Immature natural killer cell (primary cell): ENCODE data around the gene PAIP2B. TPM values are rescaled to one million over a fixed set of nuclear protein-coding genes. Genes with fewer than 3 reads are reported as not detected.
"Not testable (repeated sequence)": the region's sequence is repeated elsewhere in the genome, so short reads cannot be mapped to it uniquely, and the experiment has no call there.

Experiments used
- DNase-seq, 3 donors: peaks; one replicate each; pipeline ENCODE4 v3.0.0; 2022; ENCODE audit warnings: mixed read lengths in 1 of 3
- H3K27ac Mint-ChIP-seq, 6 donors: one replicate each; pipeline ENCODE4 v1.8.0; 2020; ENCODE audit warnings: mixed read lengths in 6 of 6, mild to moderate bottlenecking in 5 of 6, inconsistent platforms in 4 of 6, moderate library complexity in 3 of 6
- H3K27me3 Mint-ChIP-seq, 3 donors: one replicate each; pipeline ENCODE4 v1.8.0; 2020 to 2021; ENCODE audit warnings: low read depth in 3 of 3, mild to moderate bottlenecking in 3 of 3, mixed read lengths in 3 of 3, moderate library complexity in 3 of 3, inconsistent platforms in 1 of 3
- H3K36me3 Mint-ChIP-seq, 3 donors: one replicate each; pipeline ENCODE4 v1.8.0; 2020; ENCODE audit warnings: mixed read lengths in 3 of 3, inconsistent platforms in 2 of 3, mild to moderate bottlenecking in 2 of 3
- H3K4me1 Mint-ChIP-seq, 2 donors: one replicate each; pipeline ENCODE4 v1.8.0; 2020; ENCODE audit warnings: inconsistent platforms in 2 of 2, mild to moderate bottlenecking in 2 of 2, mixed read lengths in 2 of 2, moderate library complexity in 1 of 2
- H3K4me3 Mint-ChIP-seq, 5 donors: one replicate each; pipeline ENCODE4 v1.8.0; 2020; ENCODE audit warnings: mild to moderate bottlenecking in 5 of 5, mixed read lengths in 5 of 5, inconsistent platforms in 3 of 5, moderate library complexity in 3 of 5
- H3K9me3 Mint-ChIP-seq, 6 donors: one replicate each; pipeline ENCODE4 v1.8.0; 2020; ENCODE audit warnings: mild to moderate bottlenecking in 6 of 6, mixed read lengths in 6 of 6, inconsistent platforms in 4 of 6, moderate library complexity in 3 of 6
- polyA plus RNA-seq, 3 donors: library from polyadenylated mRNA; unstranded; fragments of 300-500 nt; fragmentation: Illumina TruSeq; gene quantifications; one replicate each; pipeline ENCODE4 v1.2.3, GENCODE V29; 2021

The PAIP2B gene
- polyA plus RNA-seq, 3 donors from 2014 or later: 1.3 to 2.5 (median 1.6) TPM

DNA sequence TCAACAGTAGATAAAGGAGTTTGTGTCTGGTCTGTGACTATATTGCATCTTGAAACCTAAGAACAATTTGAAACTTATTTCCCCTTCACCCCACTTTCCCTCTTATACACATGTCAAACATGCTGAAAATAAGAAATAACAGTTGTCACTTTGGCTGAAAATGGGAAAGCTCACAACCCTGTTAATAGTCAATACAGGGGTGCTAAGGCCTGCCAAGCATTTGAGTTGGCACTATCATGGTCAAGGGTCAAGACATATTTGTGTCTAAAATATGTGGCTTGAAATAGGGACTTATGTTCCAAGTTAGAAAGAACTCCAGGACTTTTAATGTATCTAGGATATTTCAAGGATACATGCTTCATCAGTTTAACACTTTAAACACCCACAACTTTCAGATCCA is 20.6 kb downstream of the PAIP2B start:
- Mint-ChIP-seq H3K27me3 (peaks cover 2 to 6% (median 5%) of the 10 kb centered on the region in 3 donors), H3K27ac (no peak overlapping the region), H3K4me1 (no peaks in the 10 kb centered on the region), H3K36me3 (peaks cover 6 to 18% (median 9%) of the 10 kb centered on the region in 3 donors), H3K9me3 (no peaks in the 10 kb centered on the region), H3K4me3 (no peak overlapping the region)
- DNase-seq: no peak

DNA sequence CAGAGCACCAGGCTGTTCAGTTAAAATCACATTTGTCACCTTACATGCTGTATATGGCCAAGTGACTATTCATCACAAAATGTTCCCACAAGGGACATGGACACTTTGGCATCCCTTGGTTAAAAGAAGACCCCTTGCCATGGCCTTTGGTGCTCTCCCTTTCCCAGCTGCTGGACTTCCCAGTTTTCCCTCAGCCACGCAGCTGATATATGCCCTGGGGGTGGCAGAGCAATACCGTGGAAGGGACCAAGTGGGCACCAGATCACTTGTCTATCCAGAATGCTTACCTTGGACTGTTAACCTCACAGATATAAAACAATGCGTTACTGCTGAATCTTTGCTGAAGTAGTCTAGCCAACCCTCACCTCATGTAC is 35.3 kb downstream of the PAIP2B start:
- H3K9me3 Mint-ChIP-seq: peaks cover 0 to 2% (median 0%) of the 10 kb centered on the region in 6 donors
- H3K4me3 Mint-ChIP-seq: no peak overlapping the region
- DNase-seq: no peak
- H3K27me3 Mint-ChIP-seq: peaks cover under 1 to 2% (median 2%) of the 10 kb centered on the region in 3 donors
- peaks cover 3 to 21% (median 19%) of the 10 kb centered on the region in 3 donors for H3K36me3 Mint-ChIP-seq
- no peaks in the 10 kb centered on the region for H3K4me1 Mint-ChIP-seq
- no peak overlapping the region for H3K27ac Mint-ChIP-seq

DNA sequence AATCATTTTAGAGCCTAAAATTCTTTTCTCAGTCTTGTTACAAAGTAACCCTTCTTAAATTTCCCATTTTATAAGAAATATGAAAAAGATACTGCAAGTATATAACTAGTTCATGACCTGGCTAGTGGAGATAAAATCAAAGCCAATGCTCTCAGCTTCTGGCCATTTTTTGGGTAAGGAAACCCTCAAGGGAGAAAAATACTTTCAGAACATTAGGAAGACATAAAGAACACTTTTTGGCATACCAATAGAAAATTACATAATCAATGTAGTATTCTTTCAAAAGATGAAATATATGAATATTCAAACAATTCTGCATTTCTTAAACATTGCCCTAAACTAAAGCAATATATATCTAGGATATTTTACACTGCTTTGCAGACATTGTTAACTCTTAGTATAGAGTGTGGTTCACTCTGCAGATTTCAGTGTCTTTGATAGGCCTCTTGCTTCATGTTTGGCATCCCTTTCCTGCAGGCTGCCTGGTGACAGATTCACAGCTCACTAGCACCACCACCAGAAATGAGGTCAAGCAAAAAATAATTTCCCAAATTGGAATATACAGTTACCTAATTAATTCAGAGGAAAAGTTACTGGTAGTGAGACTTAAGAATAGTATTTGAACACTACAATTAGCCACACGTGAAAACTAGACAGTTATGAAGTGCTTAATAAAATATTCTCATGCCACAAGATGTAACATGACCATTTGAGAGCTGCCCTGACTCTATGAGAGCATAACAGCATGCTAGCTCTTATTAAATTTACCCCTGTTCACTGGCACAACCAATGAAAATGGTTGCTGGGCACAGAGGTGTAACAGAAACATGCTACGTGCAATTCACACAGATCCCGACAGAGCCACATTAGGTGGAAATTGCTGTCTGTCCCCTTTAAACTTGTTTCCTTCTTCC is 36.0 kb downstream of the PAIP2B start:
- Mint-ChIP-seq H3K9me3 (peaks cover 0 to under 1% (median 0%) of the 10 kb centered on the region in 6 donors), H3K4me1 (no peaks in the 10 kb centered on the region), H3K36me3 (peaks cover 3 to 16% (median 15%) of the 10 kb centered on the region in 3 donors), H3K27ac (no peak overlapping the region), H3K27me3 (peaks cover 0 to 2% (median 0%) of the 10 kb centered on the region in 3 donors), H3K4me3 (no peak overlapping the region)
- DNase-seq: no peak

DNA sequence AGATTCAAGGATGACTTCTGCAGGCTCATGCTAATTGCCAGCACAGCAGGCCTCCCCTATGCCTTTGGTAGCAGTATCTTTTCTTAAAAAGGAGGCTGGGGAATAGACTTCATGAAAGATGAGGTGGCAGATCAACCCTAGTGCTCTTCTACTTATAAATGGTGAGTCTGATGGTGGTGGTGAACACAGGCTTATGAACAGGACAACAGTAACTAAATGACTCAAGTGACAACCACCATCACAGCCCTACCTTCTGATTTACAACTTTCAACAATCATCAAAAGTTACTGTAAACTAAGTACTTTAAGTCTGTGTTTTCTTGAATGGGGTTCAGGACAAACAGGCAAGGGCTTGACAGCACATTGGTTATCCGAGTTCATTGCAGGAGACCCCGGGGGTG is 39.3 kb downstream of the PAIP2B start:
- Mint-ChIP-seq H3K27me3 (peaks cover 0 to 2% (median 0%) of the 10 kb centered on the region in 3 donors), H3K4me1 (no peaks in the 10 kb centered on the region), H3K9me3 (no peaks in the 10 kb centered on the region), H3K27ac (peak overlapping the region in 1 of 6 donors; percentile 41), H3K4me3 (no peak overlapping the region), H3K36me3 (peaks cover 3 to 14% (median 9%) of the 10 kb centered on the region in 3 donors)
- DNase-seq: no peak

DNA sequence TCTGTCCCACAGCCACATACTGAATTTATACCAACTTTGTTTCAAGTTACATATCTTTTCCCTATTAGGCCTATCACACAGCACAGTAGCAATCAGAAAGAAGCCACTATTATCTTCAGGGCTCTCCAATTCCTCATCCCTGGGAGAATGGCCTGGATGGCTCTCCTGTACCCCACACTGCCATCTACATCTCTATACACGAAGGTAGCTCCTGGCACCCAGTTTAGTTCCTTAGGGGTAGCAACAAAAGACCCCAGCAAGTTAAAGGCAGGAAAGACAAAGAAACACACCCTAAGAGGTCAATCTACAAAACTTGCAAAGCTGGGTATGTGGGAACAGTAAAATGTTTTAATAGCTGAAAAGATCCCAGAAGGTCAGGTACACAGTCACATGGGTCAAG is 39.9 kb downstream of the PAIP2B start:
- no peak overlapping the region for H3K4me3 Mint-ChIP-seq
- H3K9me3 Mint-ChIP-seq: no peaks in the 10 kb centered on the region
- no peak for DNase-seq
- H3K36me3 Mint-ChIP-seq: peaks cover 3 to 14% (median 9%) of the 10 kb centered on the region in 3 donors
- no peak overlapping the region for H3K27ac Mint-ChIP-seq
- no peaks in the 10 kb centered on the region for H3K4me1 Mint-ChIP-seq
- H3K27me3 Mint-ChIP-seq: peaks cover 0 to 2% (median 0%) of the 10 kb centered on the region in 3 donors

DNA sequence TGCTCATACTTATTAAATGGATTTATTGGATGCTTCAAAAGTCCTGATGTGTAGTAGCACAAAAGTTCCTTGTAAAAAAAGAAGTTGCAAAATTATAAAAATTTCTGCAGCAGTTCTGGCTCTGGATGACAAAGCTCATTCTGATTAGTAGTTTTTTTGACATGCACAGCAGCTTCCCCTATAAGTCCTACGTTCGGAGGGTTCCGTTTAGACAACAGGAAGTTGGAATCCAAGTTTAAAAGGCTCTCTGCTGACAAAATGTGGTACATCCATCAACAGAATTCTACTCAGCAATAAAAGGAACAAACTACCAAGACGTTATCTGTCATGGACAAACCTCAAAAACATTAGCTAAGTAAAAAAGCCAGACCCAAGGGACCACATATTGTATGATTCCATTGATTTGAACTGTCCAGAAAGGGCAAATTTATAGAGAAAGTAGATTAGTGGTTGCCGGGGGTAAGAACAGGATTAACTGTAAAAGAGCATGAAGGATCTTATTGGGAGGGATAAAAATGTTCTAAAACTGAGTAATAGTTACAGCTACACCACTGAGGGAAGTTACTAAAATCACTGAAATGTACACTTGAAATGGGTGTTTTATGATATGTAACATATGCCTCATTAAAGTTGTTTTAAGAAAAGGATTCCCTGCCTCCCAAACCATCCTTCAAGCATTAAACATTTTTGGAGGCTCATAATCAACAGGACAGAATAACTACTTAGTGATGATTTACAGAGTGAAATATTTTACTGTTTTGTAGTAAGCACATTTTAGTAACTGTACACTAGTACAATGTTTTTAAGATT is 43.4 kb downstream of the PAIP2B start:
- not testable (repeated sequence) for H3K4me3 Mint-ChIP-seq, H3K4me1 Mint-ChIP-seq, H3K27ac Mint-ChIP-seq, H3K9me3 Mint-ChIP-seq, DNase-seq, H3K27me3 Mint-ChIP-seq
- H3K36me3 Mint-ChIP-seq: peaks cover under 1 to 10% (median 7%) of the 10 kb centered on the region in 3 donors

DNA sequence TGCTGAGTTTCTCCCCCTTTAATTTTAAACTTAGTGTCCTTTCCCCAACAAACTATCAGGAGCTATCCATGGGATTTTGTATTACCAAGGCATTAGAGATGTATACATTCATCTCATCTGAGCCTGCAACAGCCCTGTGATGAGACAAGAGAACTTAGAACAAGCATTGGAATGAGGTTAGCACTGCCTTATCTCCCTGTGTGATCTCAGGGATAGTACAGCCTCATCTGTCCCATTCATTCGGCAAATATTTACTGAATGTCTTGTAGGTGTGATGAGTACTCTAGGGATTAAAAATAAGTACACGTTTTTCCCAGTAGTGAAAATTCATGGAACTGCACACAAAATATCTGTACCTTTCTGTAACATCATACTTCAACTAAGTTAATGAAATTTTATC is 45.6 kb downstream of the PAIP2B start:
- Mint-ChIP-seq H3K4me3 (no peak overlapping the region), H3K27me3 (peaks cover 0 to 3% (median 0%) of the 10 kb centered on the region in 3 donors), H3K27ac (no peak overlapping the region), H3K4me1 (no peaks in the 10 kb centered on the region), H3K36me3 (no peaks in the 10 kb centered on the region), H3K9me3 (no peaks in the 10 kb centered on the region)
- no peak for DNase-seq

DNA sequence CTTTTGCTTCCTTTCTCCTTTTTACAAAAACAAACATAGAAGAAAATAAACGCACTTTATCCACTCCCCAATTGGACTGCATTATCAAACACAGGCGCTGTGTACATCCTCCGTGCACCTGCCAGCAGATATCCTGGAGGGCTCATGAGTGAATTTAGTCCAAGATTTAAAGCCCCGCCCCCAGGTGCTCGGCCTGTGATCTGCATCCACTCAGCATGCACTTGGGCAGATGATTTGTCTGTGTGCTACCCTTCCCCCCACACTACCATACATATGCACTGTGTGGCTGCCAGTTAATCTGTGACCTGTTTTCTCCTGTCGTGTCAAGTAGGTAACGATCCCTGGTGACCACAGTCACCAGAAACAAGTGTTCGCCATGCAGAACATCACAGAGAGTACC is 48.1 kb downstream of the PAIP2B start:
- H3K27me3 Mint-ChIP-seq, H3K9me3 Mint-ChIP-seq, H3K36me3 Mint-ChIP-seq, H3K27ac Mint-ChIP-seq, DNase-seq, H3K4me3 Mint-ChIP-seq, H3K4me1 Mint-ChIP-seq: not testable (repeated sequence)

- no peaks in the 10 kb centered on the region for H3K36me3 Mint-ChIP-seq
- no peak for DNase-seq
- no peaks in the 10 kb centered on the region for H3K9me3 Mint-ChIP-seq
- peaks cover 4 to 11% (median 5%) of the 10 kb centered on the region in 3 donors for H3K27me3 Mint-ChIP-seq
- H3K4me1 Mint-ChIP-seq: no peaks in the 10 kb centered on the region
- no peak overlapping the region for H3K4me3 Mint-ChIP-seq
- no peak overlapping the region for H3K27ac Mint-ChIP-seq
Measured at GRCh38 chr2:71174207-71174606, 52.7 kb downstream of the PAIP2B start.

GRCh38 chr2:71173096-71173495 is 53.8 kb downstream of the PAIP2B start:
- Mint-ChIP-seq H3K27me3 (peaks cover 4 to 11% (median 5%) of the 10 kb centered on the region in 3 donors), H3K4me3 (no peak overlapping the region), H3K4me1 (no peaks in the 10 kb centered on the region), H3K36me3 (no peaks in the 10 kb centered on the region), H3K27ac (no peak overlapping the region), H3K9me3 (no peaks in the 10 kb centered on the region)
- DNase-seq: no peak

DNA sequence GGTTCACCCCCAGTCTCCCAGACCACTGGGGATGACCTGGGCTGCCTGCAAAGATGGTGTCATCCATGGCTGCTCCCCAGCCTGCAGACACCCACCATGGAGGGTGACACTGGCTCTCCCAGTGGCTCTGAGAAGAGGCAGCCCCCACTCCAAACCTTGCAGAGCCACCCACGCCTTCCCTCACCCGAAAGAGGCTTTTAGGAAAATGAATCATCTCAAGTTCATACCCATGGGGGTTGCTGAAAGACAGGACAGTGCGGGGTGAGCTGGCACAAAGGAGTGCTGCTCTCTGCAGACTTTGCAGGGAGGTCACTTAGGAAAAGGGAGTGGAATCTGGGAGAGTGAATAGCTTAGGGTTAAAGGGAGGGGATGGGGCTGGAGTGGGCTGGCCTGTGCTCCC is 60.1 kb downstream of the PAIP2B start:
- Mint-ChIP-seq H3K27me3 (peaks cover 2 to 7% (median 7%) of the 10 kb centered on the region in 3 donors), H3K9me3 (no peaks in the 10 kb centered on the region), H3K27ac (no peak overlapping the region), H3K4me1 (no peaks in the 10 kb centered on the region), H3K4me3 (no peak overlapping the region), H3K36me3 (no peaks in the 10 kb centered on the region)
- DNase-seq: no peak

- Mint-ChIP-seq H3K27ac (no peak overlapping the region), H3K4me1 (peaks cover 4 to 6% of the 10 kb centered on the region in 2 donors), H3K4me3 (no peak overlapping the region), H3K36me3 (no peaks in the 10 kb centered on the region), H3K27me3 (peaks cover 0 to 1% (median 0%) of the 10 kb centered on the region in 3 donors), H3K9me3 (no peaks in the 10 kb centered on the region)
- DNase-seq: peak; percentile 20 to 35 (median 25)
Measured at GRCh38 chr2:71157124-71157793, 69.6 kb downstream of the PAIP2B start.

DNA sequence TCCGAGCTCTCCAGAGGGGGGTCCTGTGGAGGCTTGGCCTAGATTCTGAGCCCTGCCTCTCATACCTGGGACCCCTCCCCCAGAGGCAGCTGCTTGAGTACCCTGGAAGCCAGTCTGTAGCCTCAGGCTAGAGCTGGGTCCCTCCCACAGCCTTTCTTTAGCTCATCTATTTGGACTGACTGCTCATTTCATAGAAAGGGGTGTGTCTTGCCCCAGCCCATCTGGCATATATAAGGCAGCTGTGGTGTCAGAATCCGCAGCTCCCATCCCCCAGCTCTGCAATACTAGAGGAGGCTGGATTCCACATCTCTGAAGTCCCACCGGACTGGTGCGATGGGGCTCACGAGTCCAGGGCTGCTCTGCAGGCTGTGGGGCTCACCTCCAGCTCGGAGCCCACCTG is 70.3 kb downstream of the PAIP2B start:
- H3K4me1 Mint-ChIP-seq: peaks cover 4 to 6% of the 10 kb centered on the region in 2 donors
- no peak overlapping the region for H3K27ac Mint-ChIP-seq
- peaks cover 0 to 1% (median 0%) of the 10 kb centered on the region in 3 donors for H3K27me3 Mint-ChIP-seq
- H3K4me3 Mint-ChIP-seq: no peak overlapping the region
- no peak for DNase-seq
- H3K9me3 Mint-ChIP-seq: no peaks in the 10 kb centered on the region
- H3K36me3 Mint-ChIP-seq: peaks cover 0 to 3% (median 3%) of the 10 kb centered on the region in 3 donors
